Spinal cord (tissue), 10 donors: ENCODE measurements around the gene SPSB1. TPM values are rescaled to one million over a fixed set of nuclear protein-coding genes. Genes with fewer than 3 reads are reported as not detected.

Experiments used
- DNase-seq, 6 donors: peaks; one replicate each; pipeline versions ENCODE4 v3.0.0 to v3.0.0-alpha.2; 2013 to 2015; ENCODE audit warnings: low spot score in 6 of 6, low read depth in 4 of 6
- H3K27ac ChIP-seq: one replicate; pipeline ENCODE4 v1.5.1; 2013; ENCODE audit warnings: low read depth, low read length, control low read depth
- H3K27me3 ChIP-seq: one replicate; pipeline ENCODE4 v1.6.1; 2013; ENCODE audit warnings: low read length; ENCODE audit not compliant: control insufficient read depth, insufficient read depth
- H3K36me3 ChIP-seq: one replicate; pipeline ENCODE4 v1.6.1; 2013; ENCODE audit warnings: low read length; ENCODE audit not compliant: control insufficient read depth, insufficient read depth
- H3K4me1 ChIP-seq: one replicate; pipeline ENCODE4 v1.6.1; 2013; ENCODE audit warnings: low read length; ENCODE audit not compliant: control insufficient read depth, insufficient read depth
- H3K4me3 ChIP-seq: one replicate; pipeline ENCODE4 v1.5.1; 2013; ENCODE audit warnings: low read depth, low read length, control low read depth
- H3K9me3 ChIP-seq: one replicate; pipeline ENCODE4 v1.6.1; 2013; ENCODE audit warnings: low read length; ENCODE audit not compliant: control insufficient read depth, insufficient read depth
- WGBS: methylation state at CpG from one replicate; pipeline ENCODE4 v1.1.5; 2013; ENCODE audit warnings: missing lambda C conversion rate; ENCODE audit not compliant: insufficient coverage; 5-methylcytosine and 5-hydroxymethylcytosine counted together
- polyA plus RNA-seq, 2 donors: library from polyadenylated mRNA; unstranded; fragments of 120-200 nt; gene quantifications; one replicate each; pipeline ENCODE4 v1.2.1, GENCODE V29; 2013; ENCODE audit not compliant: insufficient read length in 2 of 2
- total RNA-seq, 2 donors: library from RNA; depleted of rRNA in 1 of 2; stranded (reverse); fragments of 120-200 nt in 1 of 2; fragments of >200 nt in 1 of 2; gene quantifications; one replicate each; pipeline versions ENCODE4 v1.2.3 to v1.2.4, GENCODE V29; 2013 to 2014
- donor health status: healthy.

The SPSB1 gene
- total and polyA plus RNA-seq, 4 donors = 6.9 to 17.4 (median 12.8) TPM

GRCh38 chr1:9275567-9276034, 17.1 kb upstream of the SPSB1 start:
- Histone ChIP-seq H3K9me3 (no peaks in the 10 kb centered on the region), H3K27ac (no peak overlapping the region), H3K36me3 (peaks cover 18% of the 10 kb centered on the region), H3K4me1 (peaks cover 13% of the 10 kb centered on the region), H3K27me3 (no peaks in the 10 kb centered on the region), H3K4me3 (no peak overlapping the region)
- 82% methylated on average over 12 of the region's 12 CpGs for WGBS
- no peak for DNase-seq

DNA sequence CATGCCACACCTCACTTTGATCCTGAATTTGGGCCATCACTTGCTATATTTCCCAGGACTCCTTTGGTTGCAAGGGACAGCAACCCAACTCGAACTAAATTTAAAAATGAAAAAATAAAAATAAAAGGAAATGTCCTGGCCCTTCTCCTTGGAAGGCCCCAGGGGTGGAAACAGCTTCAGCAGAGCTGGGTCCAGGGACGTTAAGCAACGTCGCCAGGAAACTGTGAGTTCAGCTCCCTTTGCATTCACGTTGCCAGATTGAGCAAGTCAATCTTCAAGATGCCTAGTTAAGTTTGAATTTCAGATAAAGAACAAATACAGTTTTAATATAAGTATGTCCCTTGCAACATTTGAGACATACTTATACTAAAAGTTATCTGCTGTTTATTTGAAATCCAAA, 14.6 kb upstream of the SPSB1 start:
- H3K9me3 ChIP-seq = no peaks in the 10 kb centered on the region
- DNase-seq = no peak
- no peak overlapping the region for H3K4me3 ChIP-seq
- H3K27ac ChIP-seq = no peak overlapping the region
- H3K4me1 ChIP-seq = peaks cover 23% of the 10 kb centered on the region
- no CpG with 5 or more reads among the region's 5 CpGs for WGBS
- peaks cover 5% of the 10 kb centered on the region for H3K36me3 ChIP-seq
- H3K27me3 ChIP-seq = peaks cover 5% of the 10 kb centered on the region

GRCh38 chr1:9278585-9279153, 14.0 kb upstream of the SPSB1 start:
- Histone ChIP-seq H3K4me1 (peaks cover 23% of the 10 kb centered on the region), H3K27me3 (peaks cover 5% of the 10 kb centered on the region), H3K4me3 (no peak overlapping the region), H3K36me3 (peaks cover 2% of the 10 kb centered on the region), H3K9me3 (no peaks in the 10 kb centered on the region), H3K27ac (no peak overlapping the region)
- no peak for DNase-seq
- 64% methylated on average over 8 of the region's 10 CpGs for WGBS

DNA sequence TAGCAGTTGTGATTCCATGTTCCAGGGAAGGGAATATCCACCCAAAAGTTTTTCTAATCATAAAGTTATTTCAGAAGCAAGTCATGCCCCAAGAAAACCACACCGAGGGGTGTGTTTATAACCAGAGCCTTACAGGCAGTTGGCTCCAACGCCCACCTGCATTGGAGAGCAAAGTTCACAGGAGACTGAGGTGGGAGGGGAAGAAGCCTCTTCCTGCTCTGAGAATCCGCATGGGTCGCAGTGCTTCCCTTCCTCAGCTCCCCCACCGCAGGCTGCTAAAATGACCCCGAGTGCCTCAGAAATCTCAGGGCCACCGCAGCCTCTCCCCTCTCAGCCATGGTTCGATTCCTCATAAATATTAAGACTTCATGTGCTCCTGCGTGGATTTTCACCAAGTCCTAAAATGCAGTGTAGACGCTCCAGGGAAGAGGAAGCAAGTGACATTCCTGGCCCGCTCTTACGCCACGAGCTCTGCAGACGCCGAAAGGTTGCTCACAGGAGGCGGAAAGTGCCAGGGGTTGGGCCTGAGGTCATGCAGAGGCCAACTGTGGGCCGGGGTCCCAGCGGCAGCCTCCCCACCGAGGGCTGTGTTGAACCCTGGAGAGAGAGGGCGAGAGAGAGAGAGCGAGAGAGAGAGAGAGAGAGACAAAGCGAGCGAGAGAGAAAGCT, 13.4 kb upstream of the SPSB1 start:
- WGBS = 60% methylated on average over 20 of the region's 23 CpGs
- Histone ChIP-seq H3K27me3 (peaks cover 5% of the 10 kb centered on the region), H3K27ac (no peak overlapping the region), H3K4me3 (no peak overlapping the region), H3K36me3 (peaks cover 2% of the 10 kb centered on the region), H3K9me3 (no peaks in the 10 kb centered on the region), H3K4me1 (peaks cover 23% of the 10 kb centered on the region)
- no peak for DNase-seq

DNA sequence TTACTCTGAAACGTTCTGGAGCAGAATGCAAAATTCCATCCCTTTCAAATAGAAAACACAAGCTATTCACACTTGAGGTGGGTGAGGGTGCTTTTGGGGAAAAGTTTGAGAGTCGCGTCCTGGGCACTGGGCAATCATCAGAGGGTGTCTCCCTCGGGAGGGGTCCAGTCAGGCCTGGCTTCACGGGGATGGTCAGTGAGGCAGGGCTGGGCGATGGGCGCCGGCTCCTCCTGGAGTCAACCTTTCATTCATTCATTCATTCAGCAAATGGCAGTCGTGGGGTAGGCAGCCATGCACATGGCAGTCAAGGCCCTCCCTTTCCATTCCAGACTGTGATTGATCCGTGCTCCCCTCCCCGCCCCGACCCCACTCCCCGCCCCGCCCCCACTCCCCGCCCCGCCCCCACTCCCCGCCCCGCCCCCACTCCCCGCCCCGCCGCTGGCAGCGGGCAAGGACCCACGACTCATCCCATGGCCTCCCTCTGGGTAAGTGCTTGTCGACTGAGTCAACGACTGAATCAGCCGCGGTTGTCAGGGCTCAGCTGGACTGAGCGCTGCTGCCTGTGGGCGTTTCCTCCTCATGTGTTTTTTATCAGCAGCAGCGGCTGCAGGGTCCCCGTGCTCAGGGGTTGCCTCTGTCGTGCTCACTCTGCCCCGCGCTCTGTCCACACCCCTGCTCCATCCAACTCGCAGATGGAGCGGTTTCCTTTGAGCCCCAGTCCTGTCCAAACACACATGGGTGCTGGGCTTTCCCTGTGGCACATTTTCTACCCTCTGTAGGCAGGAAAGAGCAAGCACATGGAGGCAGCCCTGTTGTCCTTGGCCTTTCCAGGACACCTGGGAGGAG, 12.5 kb upstream of the SPSB1 start:
- H3K36me3 ChIP-seq = no peaks in the 10 kb centered on the region
- peaks cover 21% of the 10 kb centered on the region for H3K4me1 ChIP-seq
- no peak overlapping the region for H3K4me3 ChIP-seq
- 36% methylated on average over 18 of the region's 36 CpGs for WGBS
- H3K9me3 ChIP-seq = no peaks in the 10 kb centered on the region
- DNase-seq = peak in 2 of 6 donors; percentile 27 to 37
- H3K27me3 ChIP-seq = peaks cover 5% of the 10 kb centered on the region
- no peak overlapping the region for H3K27ac ChIP-seq

- 74% methylated on average over 16 of the region's 19 CpGs for WGBS
- no peaks in the 10 kb centered on the region for H3K36me3 ChIP-seq
- no peak overlapping the region for H3K27ac ChIP-seq
- DNase-seq = no peak
- peaks cover 5% of the 10 kb centered on the region for H3K27me3 ChIP-seq
- no peaks in the 10 kb centered on the region for H3K9me3 ChIP-seq
- H3K4me1 ChIP-seq = peaks cover 21% of the 10 kb centered on the region
- no peak overlapping the region for H3K4me3 ChIP-seq
Measured at GRCh38 chr1:9281071-9281827, 11.4 kb upstream of the SPSB1 start.

- 49% methylated on average over 12 of the region's 12 CpGs for WGBS
- DNase-seq = no peak
- no peaks in the 10 kb centered on the region for H3K36me3 ChIP-seq
- H3K4me3 ChIP-seq = no peak overlapping the region
- H3K27ac ChIP-seq = no peak overlapping the region
- H3K27me3 ChIP-seq = peaks cover 5% of the 10 kb centered on the region
- peaks cover 21% of the 10 kb centered on the region for H3K4me1 ChIP-seq
- no peaks in the 10 kb centered on the region for H3K9me3 ChIP-seq
Measured at GRCh38 chr1:9281908-9282695, 10.6 kb upstream of the SPSB1 start.

GRCh38 chr1:9282696-9282955, 10.1 kb upstream of the SPSB1 start:
- Histone ChIP-seq H3K4me1 (peaks cover 21% of the 10 kb centered on the region), H3K9me3 (no peaks in the 10 kb centered on the region), H3K27ac (no peak overlapping the region), H3K4me3 (no peak overlapping the region), H3K36me3 (no peaks in the 10 kb centered on the region), H3K27me3 (peaks cover 5% of the 10 kb centered on the region)
- DNase-seq = no peak
- 92% methylated on average over 1 of the region's 4 CpGs for WGBS

- peaks cover 5% of the 10 kb centered on the region for H3K27me3 ChIP-seq
- H3K27ac ChIP-seq = no peak overlapping the region
- peaks cover 21% of the 10 kb centered on the region for H3K4me1 ChIP-seq
- no peak overlapping the region for H3K4me3 ChIP-seq
- H3K9me3 ChIP-seq = peaks cover 5% of the 10 kb centered on the region
- 95% methylated on average over 2 of the region's 2 CpGs for WGBS
- H3K36me3 ChIP-seq = no peaks in the 10 kb centered on the region
- no peak for DNase-seq
Measured at GRCh38 chr1:9284061-9284460, 8.6 kb upstream of the SPSB1 start.
